DMS114 treated with DMSO at 0.1 percent for 48 hours (cell line): ENCODE measurements around the gene PRKCB.
A peak's percentile ranks its signal among the peaks of the same experiment; 100 is the strongest.

Experiments used
- DNase-seq: peaks from one replicate; lab custom pipeline; 2025; ENCODE audit not compliant: unreplicated experiment; lab: John Stamatoyannopoulos, UW

The PRKCB gene

GRCh38 chr16:23863511-23864422 is 28.0 kb downstream of the PRKCB start:
- DNase-seq = no peak

GRCh38 chr16:23865853-23866252 is 30.1 kb downstream of the PRKCB start:
- DNase-seq = no peak

- DNase-seq = no peak
Observed at GRCh38 chr16:23866621-23867020, 30.8 kb downstream of the PRKCB start.

GRCh38 chr16:23867566-23867965 is 31.8 kb downstream of the PRKCB start:
- no peak for DNase-seq

- DNase-seq = no peak
Observed at GRCh38 chr16:23868136-23868535, 32.4 kb downstream of the PRKCB start.

- DNase-seq = no peak
Observed at GRCh38 chr16:23869052-23869451, 33.3 kb downstream of the PRKCB start.

- DNase-seq = no peak
Observed at GRCh38 chr16:23871924-23872323, 36.1 kb downstream of the PRKCB start.

- DNase-seq = no peak
Observed at GRCh38 chr16:23874613-23875294, 39.0 kb downstream of the PRKCB start.

GRCh38 chr16:23876256-23876896 is 40.6 kb downstream of the PRKCB start:
- DNase-seq = no peak

GRCh38 chr16:23877107-23878070 is 41.6 kb downstream of the PRKCB start:
- DNase-seq = peak; percentile 1

GRCh38 chr16:23879735-23880373 is 44.1 kb downstream of the PRKCB start:
- no peak for DNase-seq

GRCh38 chr16:23889189-23889588 is 53.4 kb downstream of the PRKCB start:
- DNase-seq = no peak

GRCh38 chr16:23893986-23894385 is 58.2 kb downstream of the PRKCB start:
- no peak for DNase-seq

- DNase-seq = no peak
Observed at GRCh38 chr16:23895052-23895451, 59.3 kb downstream of the PRKCB start.

GRCh38 chr16:23896832-23897821 is 61.3 kb downstream of the PRKCB start:
- no peak for DNase-seq

- DNase-seq = no peak
Observed at GRCh38 chr16:23898682-23899430, 63.1 kb downstream of the PRKCB start.

GRCh38 chr16:23899869-23900268 is 64.1 kb downstream of the PRKCB start:
- no peak for DNase-seq

GRCh38 chr16:23900480-23901177 is 64.8 kb downstream of the PRKCB start:
- no peak for DNase-seq
